ES-I3 (cell line): ENCODE results near the gene HERC6.
"Not testable (repeated sequence)": the region's sequence is repeated elsewhere in the genome, so short reads cannot be mapped to it uniquely, and the experiment has no call there.

Experiments used
- H3K36me3 ChIP-seq: 2 replicates; pipeline ENCODE4 v1.6.1; 2013; ENCODE audit warnings: mild to moderate bottlenecking, low read length, control low read depth, moderate library complexity; ENCODE audit not compliant: insufficient read depth
- H3K4me1 ChIP-seq: 2 replicates; pipeline ENCODE4 v1.6.1; 2013; ENCODE audit warnings: mild to moderate bottlenecking, control low read depth, low read length; ENCODE audit not compliant: insufficient read depth
- H3K9ac ChIP-seq: 2 replicates; pipeline ENCODE4 v1.6.1; 2013; ENCODE audit warnings: low read depth, mild to moderate bottlenecking, low read length, moderate library complexity
- H3K9me3 ChIP-seq: 2 replicates; pipeline ENCODE4 v1.6.1; 2013; ENCODE audit warnings: mild to moderate bottlenecking, low read length, moderate library complexity; ENCODE audit not compliant: control insufficient read depth, insufficient read depth

Gene HERC6

DNA sequence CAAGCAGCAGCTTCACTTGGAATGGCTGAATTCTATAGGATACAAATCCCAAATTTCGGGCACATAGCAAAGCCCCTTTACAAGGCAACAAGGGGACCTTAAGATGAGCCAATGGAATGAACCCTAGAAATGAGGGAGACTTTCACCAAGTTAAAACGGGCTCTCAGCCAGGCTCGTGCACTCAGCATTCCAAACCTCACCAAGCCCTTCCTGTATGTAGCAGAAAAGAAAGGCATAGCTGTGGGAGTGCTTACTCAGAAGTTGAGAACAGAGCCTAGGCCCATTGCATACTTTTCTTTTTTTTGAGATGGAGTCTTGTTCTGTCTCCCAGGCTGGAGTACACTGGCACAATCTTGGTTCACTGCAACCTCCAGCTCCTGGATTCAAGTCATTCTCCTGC is 67.5 kb downstream of the HERC6 start:
- Histone ChIP-seq H3K4me1 (peaks cover 44% of the 10 kb centered on the region), H3K9ac (no peak overlapping the region), H3K9me3 (no peaks in the 10 kb centered on the region), H3K36me3 (peaks cover 3% of the 10 kb centered on the region; the same call in 1 of the 2 replicates)

DNA sequence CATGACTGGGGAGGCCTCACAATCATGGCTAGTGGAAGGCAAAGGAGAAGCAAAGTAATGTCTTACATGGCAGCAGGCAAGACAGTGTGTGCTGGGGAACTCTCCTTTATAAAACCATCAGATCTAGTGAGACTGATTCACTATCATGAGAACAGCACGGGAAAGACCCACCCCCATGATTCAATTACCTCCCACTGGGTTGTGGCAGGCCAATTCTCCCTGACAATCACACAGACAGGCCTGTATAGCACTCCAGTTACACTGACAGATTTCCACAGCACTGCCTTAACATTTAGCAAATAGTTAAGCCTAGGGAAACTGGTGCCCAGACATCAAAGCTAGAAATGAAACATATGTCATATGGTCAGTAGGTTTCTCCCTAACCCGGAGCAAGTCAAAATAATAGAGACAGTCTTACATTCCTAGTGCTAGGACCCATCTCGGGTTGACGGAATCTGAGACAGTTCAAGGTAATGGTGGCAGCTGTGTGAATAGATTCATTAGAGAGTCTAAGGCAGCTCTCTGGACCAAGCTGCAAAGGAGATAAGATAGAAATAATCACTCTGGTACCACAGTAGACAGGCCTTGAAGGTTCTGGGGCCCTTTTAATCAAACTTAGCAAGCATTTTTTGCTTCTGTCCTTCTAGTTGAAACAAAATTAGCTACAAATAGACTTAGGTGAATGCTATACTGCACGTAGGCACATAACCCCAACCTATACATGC is 68.9 kb downstream of the HERC6 start:
- H3K9ac ChIP-seq, result no peak overlapping the region
- H3K36me3 ChIP-seq, result peaks cover 3% of the 10 kb centered on the region; the same call in 1 of the 2 replicates
- H3K4me1 ChIP-seq, result peaks cover 44% of the 10 kb centered on the region
- H3K9me3 ChIP-seq, result 0 out of 2 replicates have a peak, but pooled peaks cover under 1% of the 10 kb centered on the region

DNA sequence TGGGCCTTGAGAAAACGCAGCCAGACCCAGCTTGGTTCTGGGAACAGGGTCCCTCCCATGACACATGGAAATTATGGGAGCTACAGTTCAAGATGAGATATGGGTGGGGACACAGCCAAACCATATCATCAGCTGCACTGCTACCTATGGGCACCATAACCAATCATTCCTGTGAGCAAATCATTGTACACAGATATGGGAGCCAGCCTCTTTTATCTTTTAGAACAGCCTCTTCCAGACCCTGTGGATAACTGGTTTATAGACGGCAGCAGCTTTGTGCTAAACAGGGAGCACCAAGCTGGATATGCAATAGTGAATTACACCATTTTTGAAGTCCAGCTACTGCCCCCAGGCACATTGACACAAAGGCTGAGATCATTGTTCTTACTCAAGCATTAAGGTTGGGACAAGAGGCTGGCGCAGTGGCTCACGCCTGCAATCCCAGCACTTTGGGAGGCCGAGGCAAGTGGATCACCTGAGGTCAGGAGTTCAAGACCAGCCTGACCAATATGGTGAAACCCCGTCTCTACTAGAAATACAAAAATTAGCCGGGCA is 69.6 kb downstream of the HERC6 start:
- not testable (repeated sequence) for H3K9ac ChIP-seq, H3K9me3 ChIP-seq, H3K36me3 ChIP-seq
- H3K4me1 ChIP-seq, result peaks cover 37% of the 10 kb centered on the region

DNA sequence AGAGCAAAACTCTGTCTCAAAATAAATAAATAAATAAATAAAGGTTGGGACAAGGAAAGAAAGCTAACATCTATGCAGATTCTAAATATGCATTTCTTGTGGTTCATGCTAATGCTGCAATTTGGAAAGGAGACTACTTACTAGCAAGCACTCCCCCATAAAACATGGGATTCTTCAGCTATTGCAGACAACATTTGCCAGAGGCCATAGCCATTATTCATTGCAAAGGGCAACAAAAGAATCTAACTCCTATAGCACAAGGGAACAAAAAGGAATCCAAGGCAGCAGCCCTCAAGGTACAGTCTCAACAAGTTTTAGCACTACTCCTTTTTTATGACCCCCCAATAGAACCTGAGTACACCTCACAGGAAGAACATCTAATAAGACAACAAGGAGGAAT is 70.2 kb downstream of the HERC6 start:
- H3K4me1 ChIP-seq, result peaks cover 35% of the 10 kb centered on the region
- H3K36me3 ChIP-seq, result no peaks in the 10 kb centered on the region
- H3K9me3 ChIP-seq, result peaks cover 7% of the 10 kb centered on the region
- no peak overlapping the region for H3K9ac ChIP-seq

DNA sequence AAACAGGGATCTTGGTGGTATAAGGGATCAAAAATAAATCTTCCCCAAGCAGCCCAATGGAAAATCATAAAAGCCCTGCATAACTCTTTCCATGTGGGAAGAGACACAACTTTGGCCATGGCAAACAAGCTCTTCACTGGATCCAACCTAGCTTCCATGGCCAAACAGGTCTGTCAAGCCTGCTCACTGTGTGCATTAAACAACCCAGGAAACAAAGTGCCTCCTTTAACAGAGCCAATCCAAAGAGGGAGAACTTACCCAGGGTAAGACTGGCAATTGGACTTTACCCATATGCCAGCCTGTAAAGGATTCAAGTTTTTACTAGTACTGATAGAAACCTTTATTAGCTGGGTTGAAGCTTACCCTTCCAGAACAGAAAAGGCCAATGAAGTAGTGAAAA is 70.6 kb downstream of the HERC6 start:
- H3K9me3 ChIP-seq, result peaks cover 7% of the 10 kb centered on the region
- no peaks in the 10 kb centered on the region for H3K36me3 ChIP-seq
- no peak overlapping the region for H3K9ac ChIP-seq
- peaks cover 35% of the 10 kb centered on the region for H3K4me1 ChIP-seq

DNA sequence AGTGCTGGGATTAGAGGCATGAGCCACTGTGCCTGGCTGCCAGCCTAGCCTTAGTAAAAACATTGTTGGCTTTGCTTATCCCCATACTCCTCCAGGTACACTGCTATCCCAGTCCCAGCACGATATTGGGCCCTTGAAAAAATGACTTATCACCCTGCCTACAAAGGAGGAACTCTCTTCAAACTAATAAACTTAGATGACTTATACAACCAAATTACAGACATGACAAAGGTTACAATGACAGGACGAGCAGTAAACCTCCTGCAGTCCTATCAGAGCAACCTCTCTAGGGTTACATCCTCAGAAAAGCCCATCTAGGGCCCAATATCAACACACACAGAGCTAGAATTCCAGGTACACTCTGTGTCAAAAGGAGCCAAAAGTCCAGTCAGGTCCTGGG is 72.6 kb downstream of the HERC6 start:
- H3K9ac ChIP-seq, result no peak overlapping the region
- peaks cover 21% of the 10 kb centered on the region for H3K4me1 ChIP-seq
- H3K36me3 ChIP-seq, result no peaks in the 10 kb centered on the region
- peaks cover 7% of the 10 kb centered on the region for H3K9me3 ChIP-seq

DNA sequence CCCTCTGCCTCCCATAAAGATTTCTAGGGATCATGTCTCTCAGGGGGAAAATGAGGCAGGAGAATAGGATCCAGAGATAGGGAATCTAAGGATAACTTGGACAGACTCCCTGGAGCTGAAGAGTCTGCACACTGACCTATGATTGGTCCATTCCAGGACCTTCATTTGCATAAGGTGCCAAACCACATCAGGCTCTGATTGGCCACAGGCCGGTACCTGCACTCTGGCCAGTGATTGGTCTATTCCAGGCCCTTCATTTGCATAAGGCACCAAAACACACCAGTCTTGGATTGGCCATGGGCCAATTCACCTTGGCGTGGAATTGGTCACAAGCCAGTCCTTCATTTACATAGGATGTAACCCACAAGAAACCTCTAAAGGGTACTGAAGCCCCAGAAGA is 74.3 kb downstream of the HERC6 start:
- Histone ChIP-seq H3K36me3 (no peaks in the 10 kb centered on the region), H3K4me1 (peaks cover 11% of the 10 kb centered on the region; the same call in 1 of the 2 replicates), H3K9ac (no peak overlapping the region), H3K9me3 (peaks cover 7% of the 10 kb centered on the region)

DNA sequence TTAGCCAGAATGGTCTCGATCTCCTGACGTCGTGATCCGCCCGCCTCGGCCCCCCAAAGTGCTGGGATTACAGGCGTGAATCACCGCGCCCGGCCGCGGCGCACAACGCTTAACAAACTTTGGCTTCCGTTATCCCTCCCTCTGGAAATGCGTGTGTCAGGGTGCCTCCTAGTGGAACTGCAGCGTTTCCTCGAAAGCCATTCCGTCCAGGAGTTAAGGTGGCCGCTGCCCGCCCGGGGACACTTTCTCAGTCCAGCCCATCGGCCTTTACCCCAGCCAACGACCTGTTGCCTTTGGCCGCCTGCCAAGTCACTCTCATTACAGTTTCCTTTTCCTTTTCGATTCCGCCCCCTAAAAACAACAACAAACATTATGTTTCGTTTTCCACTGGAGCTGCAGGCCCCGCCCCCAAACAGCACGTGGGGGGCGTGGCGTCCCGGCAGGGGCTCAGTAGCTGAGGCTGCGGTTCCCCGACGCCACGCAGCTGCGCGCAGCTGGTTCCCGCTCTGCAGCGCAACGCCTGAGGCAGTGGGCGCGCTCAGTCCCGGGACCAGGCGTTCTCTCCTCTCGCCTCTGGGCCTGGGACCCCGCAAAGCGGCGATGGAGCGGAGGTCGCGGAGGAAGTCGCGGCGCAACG is 78.1 kb downstream of the HERC6 start, which contains the start of gene HERC5:
TSS of gene HERC5 (plus strand) at position 450 of the 637 bp plus-strand sequence. CDS start at position 601, 151 bp downstream.
- Histone ChIP-seq H3K9ac (peak within 1 kb of the TSS; percentile 70), H3K4me1 (no peaks in the 10 kb centered on the region), H3K9me3 (peaks cover 7% of the 10 kb centered on the region), H3K36me3 (no peaks in the 10 kb centered on the region)

DNA sequence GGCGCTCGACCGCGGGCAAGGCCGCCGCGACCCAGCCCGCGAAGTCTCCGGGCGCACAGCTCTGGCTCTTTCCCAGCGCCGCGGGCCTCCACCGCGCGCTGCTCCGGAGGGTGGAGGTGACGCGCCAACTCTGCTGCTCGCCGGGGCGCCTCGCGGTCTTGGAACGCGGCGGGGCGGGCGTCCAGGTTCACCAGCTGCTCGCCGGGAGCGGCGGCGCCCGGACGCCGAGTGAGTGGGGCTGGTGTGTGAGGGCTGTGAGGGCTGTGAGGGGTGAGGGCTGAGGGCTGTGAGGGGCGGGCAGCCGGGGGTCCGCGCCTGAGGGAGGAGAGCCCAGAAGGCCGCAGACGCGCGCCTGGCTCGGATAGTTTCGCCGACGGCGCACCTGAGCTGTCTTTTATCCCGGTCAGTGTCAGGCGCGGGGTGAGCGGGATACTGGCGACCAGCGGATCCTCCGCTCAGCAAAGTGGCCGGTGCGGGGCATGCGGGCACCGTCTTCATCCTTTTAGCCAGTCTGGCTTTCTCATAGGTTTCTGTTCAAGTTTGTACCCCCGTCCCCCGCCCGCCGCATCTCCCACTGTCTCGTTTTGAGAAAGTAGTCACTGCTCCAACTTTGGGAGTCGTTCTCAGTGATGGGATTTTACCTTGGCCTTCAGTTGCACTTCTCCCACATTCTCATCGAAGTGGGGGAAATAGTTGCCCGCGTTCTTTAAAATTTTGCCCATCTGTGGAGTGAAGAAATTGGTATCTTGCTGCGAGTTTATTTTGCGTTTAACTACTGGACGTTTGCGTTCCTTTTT is 78.9 kb downstream of the HERC6 start:
- Histone ChIP-seq H3K4me1 (no peaks in the 10 kb centered on the region), H3K36me3 (no peaks in the 10 kb centered on the region), H3K9ac (peak overlapping the region; percentile 70), H3K9me3 (peaks cover 7% of the 10 kb centered on the region)

DNA sequence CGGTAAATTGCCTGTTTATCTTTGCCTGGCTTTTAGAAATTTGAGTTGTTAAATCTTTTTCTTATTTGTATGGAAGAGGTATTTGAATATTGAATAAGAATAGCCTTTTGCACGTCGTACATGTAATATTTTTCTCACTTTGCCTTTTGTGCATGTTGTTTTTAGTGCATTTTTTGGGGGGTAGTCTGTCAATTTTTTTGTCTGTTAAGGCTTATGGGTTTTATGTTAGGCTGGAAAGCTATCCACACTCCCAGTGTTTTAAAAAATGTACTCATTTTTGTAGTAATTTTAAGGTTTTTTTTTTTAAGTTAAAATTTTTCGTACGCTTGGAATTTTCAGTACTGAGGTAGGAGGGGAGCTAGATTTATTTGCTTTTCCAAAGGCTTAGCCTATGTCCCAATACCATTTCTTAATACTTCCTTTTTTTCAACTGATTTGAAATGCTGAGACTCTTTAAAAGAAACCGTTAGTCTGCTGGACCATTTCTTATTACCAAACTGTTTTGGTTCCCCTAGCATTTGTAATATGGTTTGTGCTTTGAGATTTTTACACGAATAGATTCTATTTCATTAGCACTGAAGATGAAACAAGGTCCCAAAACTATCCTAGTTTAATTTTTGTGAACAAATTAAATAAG is 79.6 kb downstream of the HERC6 start:
- H3K9ac ChIP-seq, result peak overlapping the region; percentile 70; the same call in 1 of the 2 replicates
- H3K9me3 ChIP-seq, result no peaks in the 10 kb centered on the region
- H3K4me1 ChIP-seq, result no peaks in the 10 kb centered on the region
- H3K36me3 ChIP-seq, result no peaks in the 10 kb centered on the region

DNA sequence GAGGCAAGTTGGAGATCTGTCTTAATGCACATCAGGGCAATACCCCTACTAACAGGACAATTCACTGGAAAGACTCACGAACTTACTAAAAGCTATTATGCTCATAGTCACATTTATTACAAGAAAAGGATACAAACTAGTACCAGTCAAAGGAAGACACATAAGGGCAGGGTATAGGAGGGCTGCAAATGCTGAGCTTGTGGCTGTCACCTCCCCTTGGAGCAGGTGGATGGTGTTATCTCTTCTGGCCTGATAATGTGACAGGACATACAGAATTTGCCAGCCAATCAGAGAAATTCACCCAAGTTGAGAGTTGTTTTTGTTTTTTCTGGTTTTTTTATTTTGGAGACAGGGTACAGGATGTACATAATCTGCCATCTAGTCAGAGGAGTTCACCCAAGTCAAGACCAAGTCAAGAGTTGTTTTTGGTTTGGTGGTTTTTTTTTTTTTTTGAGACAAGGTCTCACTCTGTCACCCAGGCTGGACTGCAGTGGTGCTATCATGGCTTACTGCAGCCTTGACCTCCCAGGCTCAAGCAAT is 87.1 kb downstream of the HERC6 start:
- Histone ChIP-seq H3K36me3 (peaks cover 5% of the 10 kb centered on the region; the same call in 1 of the 2 replicates), H3K9ac (no peak overlapping the region), H3K4me1 (no peaks in the 10 kb centered on the region), H3K9me3 (no peaks in the 10 kb centered on the region)

DNA sequence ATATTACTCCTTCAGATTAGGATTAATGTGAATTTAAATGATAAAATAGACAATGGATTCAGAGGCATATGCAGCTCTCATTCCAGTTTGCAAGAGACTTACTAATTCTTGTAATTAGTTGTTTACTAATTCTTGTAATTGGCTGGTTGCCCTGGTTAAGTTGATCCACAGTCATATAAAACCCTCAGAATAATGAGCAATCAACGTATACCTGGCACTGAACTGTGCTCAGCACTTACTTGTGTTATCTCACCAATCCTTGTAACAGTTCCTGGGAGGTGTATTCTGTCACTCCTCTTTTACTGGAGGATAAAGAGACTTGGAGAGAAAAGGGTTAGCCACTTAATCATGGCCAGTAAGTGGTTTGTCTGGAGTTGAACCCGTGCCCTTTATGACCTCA is 88.7 kb downstream of the HERC6 start:
- H3K9ac ChIP-seq, result no peak overlapping the region
- peaks cover 5% of the 10 kb centered on the region; the same call in 1 of the 2 replicates for H3K36me3 ChIP-seq
- H3K4me1 ChIP-seq, result no peaks in the 10 kb centered on the region
- no peaks in the 10 kb centered on the region for H3K9me3 ChIP-seq

DNA sequence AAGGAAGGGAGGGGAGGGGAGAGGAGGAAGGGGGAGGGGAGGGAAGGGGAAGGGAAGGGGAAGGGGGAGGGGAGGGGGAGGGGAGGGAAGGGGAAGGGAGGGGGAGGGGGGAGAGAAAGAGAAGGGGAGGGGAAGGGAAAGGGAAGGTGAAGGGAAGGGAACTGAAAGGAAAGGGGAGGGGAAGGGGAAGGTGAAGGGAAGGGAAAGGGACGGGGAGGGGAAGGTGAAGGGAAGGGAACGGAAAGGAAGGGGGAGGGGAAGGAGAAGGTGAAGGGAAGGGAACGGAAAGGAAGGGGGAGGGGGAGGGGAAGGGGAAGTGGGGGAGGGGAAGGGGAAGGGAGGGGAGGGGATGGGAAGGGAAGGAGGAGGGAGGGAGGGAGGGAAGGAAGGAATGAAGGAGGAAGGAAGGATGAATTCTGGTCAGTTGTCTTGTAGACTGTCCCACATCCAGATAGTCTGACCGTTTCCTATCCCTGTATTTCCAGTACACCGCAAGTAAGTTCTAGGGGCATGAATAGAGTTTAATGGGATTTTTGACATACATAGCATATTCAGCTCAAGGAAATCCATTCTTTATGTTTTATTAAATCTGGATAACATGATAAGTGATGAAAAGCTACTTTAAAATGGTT is 98.7 kb downstream of the HERC6 start:
- Histone ChIP-seq H3K9me3 (no peaks in the 10 kb centered on the region), H3K4me1 (no peaks in the 10 kb centered on the region), H3K36me3 (no peaks in the 10 kb centered on the region), H3K9ac (no peak overlapping the region)
